HUDEP-2 (cell line): ENCODE measurements around the gene RASSF4.

Source experiments
- DNase-seq, 76 experiments: peaks; one replicate each; lab custom pipeline; 2025; ENCODE audit not compliant: unreplicated experiment in 76 of 76; lab: John Stamatoyannopoulos, UW

The RASSF4 gene, protein sequence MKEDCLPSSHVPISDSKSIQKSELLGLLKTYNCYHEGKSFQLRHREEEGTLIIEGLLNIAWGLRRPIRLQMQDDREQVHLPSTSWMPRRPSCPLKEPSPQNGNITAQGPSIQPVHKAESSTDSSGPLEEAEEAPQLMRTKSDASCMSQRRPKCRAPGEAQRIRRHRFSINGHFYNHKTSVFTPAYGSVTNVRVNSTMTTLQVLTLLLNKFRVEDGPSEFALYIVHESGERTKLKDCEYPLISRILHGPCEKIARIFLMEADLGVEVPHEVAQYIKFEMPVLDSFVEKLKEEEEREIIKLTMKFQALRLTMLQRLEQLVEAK

GRCh38 chr10:44959247-44960087, at the start of gene RASSF4:
TSS of gene RASSF4 (plus strand) at chr10:44959802. CDS start at chr10:44970203, 10,401 bp downstream.
- DNase-seq: peak in 75 of 76 experiments; percentile 22 to 84 (median 57)

DNA sequence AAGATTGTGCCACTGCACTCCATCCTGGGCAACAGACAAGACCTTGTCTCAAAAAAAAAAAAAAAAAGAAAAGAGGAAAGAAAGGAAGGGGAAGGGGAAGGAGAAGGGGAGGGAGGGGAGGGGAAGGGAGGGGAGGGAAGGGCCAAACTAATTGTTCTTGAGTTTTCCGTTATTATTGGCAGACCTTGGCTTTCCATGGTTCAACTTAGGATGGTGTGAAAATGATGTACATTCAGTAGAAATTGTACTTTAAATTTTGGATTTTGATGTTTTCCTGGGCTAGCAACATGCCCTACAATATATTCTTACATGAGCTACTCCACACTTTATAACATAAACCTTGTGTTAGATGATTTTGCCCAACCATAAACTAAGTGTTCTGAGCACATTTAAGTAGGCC, 49.7 kb upstream of the RASSF4 start:
- DNase-seq: no peak

DNA sequence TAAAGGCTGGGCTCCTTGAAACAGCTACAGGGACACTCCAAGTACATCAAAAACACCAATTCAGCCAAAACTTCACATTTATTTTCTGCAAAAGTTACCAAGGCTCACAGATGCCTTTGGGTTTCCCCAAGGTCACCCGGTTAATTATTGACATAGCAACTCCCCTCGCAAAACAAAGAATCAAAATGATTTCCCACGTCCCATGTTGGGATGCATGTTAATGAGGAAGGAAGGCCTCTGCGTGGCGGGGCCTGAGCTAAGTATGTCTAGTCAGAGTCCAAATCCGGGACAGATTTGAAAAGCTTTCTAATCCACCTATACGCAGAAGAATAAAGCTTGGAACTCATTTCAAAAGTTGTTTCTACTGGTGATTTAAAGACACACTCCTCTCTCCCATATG, 49.0 kb upstream of the RASSF4 start:
- DNase-seq: no peak

- DNase-seq: peak in 7 of 76 experiments; percentile 1 to 52 (median 5)
These were observed 48.5 kb upstream of the RASSF4 start, which contains the start of gene TMEM72 for GRCh38 chr10:44911081-44911540. TSS of gene TMEM72 (plus strand) at chr10:44911337. CDS start at chr10:44911513, 176 bp downstream.

GRCh38 chr10:44911951-44912350, 47.7 kb upstream of the RASSF4 start:
- no peak for DNase-seq

- DNase-seq: peak; percentile 6 to 93 (median 73)
These were observed 46.1 kb upstream of the RASSF4 start for GRCh38 chr10:44913350-44914081.

GRCh38 chr10:44914891-44915290, 44.7 kb upstream of the RASSF4 start:
- no peak for DNase-seq

- DNase-seq: no peak
These were observed 43.2 kb upstream of the RASSF4 start for GRCh38 chr10:44916429-44916828.

- no peak for DNase-seq
These were observed 41.8 kb upstream of the RASSF4 start for GRCh38 chr10:44917848-44918247.

- no peak for DNase-seq
These were observed 39.4 kb upstream of the RASSF4 start for GRCh38 chr10:44920252-44920651.

GRCh38 chr10:44921061-44921460, 38.5 kb upstream of the RASSF4 start:
- DNase-seq: no peak

GRCh38 chr10:44921506-44921905, 38.1 kb upstream of the RASSF4 start:
- DNase-seq: no peak

DNA sequence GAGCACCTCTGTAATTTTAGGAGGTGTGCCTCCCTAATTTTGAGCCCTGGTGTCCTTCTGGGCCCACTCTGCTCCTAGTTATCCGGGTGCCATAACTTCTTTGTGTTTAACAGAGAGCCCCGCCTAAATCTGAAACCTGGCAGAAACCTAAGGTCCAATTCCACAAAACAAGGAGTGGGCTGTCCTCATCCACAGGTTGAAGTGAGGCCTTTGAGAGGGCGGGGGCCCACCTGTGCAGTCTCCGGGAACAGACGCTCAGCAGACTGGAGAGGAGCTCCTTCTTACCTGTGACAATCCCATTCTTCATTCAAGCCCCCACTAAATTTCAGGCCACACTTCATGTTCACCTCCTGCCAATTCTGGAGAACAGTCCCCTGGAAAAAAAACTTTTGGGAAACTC, 37.6 kb upstream of the RASSF4 start:
- DNase-seq: no peak

- no peak for DNase-seq
These were observed 36.6 kb upstream of the RASSF4 start for GRCh38 chr10:44922796-44923545.

DNA sequence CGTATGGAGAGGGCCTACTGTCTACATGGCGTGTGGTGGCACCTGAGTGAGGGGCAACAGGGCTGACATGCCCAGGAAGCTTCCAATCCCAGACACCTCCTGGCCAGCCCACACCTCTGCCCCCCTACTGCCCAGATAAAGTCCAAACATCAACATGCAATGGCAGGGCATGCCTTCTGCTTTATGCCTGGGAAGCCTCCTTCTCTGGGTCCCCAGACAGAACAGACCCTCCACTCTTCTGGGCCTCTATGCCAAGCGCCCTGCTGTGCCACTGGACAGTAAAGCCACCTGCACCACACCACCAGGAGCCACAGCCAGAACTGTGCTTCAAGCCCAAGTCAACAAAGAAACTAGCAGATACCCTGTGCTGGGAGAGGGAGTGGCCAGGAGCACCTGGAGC, 36.0 kb upstream of the RASSF4 start:
- no peak for DNase-seq

DNA sequence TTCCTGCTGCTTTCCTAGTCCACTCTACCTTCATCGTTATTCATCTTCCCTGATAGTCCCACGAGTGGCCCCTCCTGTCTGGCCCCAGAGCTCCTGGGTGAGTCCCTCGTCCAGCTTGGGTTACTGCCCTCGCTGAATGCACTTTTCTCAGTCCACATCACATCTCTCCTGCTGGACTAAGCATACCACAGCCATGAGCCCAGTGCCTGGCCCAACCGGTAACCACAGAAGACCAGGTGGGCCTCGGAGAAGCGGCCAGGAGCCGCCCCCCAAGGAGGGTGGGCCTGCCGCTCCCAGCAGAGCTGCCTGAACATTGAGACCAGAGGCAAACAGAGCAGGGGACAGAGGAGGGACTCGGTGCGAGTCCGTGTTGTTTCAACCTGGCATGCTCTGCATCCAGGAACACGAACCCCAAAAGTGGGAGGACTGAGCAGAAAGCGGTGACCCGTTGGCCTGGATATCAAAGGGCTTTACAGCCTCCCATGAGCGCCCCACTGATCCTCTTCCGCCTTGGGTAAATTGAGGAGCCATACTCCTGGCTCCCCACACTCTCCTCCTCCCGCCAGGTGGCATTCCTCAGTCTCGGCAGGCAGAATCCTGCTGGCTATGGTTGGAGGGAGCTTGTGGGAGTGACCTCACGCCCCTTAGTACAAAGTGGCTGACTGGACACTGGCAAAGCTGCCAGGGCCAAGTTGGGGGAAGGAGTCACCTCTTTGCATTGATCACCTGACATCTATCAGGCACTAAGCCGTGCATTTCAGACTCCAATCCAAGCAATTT, 35.2 kb upstream of the RASSF4 start:
- no peak for DNase-seq

GRCh38 chr10:44925224-44925623, 34.4 kb upstream of the RASSF4 start:
- DNase-seq: peak in 5 of 76 experiments; percentile 1 to 30 (median 18)

DNA sequence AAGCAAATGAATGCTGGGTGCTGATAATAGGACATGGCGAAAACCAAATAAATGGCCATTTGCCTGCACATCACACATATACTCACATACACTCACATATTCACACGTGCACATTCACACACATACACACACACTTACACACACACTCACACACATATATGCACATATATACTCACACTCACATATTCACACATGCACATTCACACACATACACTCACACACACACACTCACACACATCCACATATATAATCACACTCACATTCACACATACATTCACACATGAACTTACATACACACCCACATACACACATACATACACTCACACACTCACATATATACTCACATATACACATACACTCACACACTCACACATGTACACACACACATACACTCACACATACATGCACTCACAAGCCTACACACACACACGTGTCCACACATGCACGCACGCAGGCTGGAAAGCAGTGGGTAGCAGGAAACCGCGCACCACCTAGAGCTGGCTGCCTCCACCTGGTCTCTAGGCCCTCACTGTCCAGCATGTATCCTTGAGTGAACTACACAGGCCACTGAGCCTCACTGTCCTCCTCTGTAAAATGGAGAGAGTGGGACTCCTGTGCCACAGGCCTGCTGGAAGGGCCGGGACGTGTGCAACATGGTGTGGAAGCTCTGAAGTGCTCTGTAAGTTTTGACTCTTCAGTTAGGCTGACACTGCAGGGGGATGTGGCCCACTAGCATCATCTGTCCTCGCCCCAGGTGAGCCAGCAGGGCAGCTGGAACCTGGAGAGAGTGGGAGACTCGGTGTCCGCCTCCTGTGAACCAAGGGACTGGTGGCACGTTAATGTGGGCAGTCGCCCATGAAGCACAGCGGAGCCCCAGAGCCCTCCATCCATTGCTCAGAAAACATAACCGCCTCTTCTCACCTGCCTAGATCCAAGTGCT, 33.5 kb upstream of the RASSF4 start:
- no peak for DNase-seq
